ENCODE measurements around the gene BCL2L13. TPM values are rescaled to one million over a fixed set of nuclear protein-coding genes. Genes with fewer than 3 reads are reported as not detected.

The BCL2L13 gene
- total RNA-seq, 1 experiment from 2014 or later = 26.0 TPM

GRCh38 chr22:17629173-17629489 lies 9.4 kb upstream of the BCL2L13 start:
- Histone ChIP-seq H2BK15ac (ENCODE audit: low read depth, low read length) (no peak overlapping the region), H2BK20ac (ENCODE audit: low read depth, low read length, poor library complexity, severe bottlenecking) (no peak overlapping the region), H3K56ac (ENCODE audit: insufficient read length, low read depth, low read length) (no peak overlapping the region), H3K4me2 (ENCODE audit: insufficient read depth, insufficient read length, low read length) (peak overlapping the region; percentile 62), H2AFZ (ENCODE audit: low read length) (no peak overlapping the region), H4K8ac (replicated peaks; ENCODE audit: insufficient read length, low read depth, low read length) (no peak overlapping the region), H2BK5ac (ENCODE audit: insufficient read length, low read length) (no peak overlapping the region), H4K5ac (ENCODE audit: insufficient read length, low read depth, low read length) (no peak overlapping the region), H3K27me3 (ENCODE audit: insufficient read depth, low read length) (no peaks in the 10 kb centered on the region), H3T11ph (ENCODE audit: low read length) (no peak overlapping the region), H3K27ac (ENCODE audit: insufficient read length, low read depth, low read length) (peak overlapping the region; percentile 89), H3K9me3 (ENCODE audit: control insufficient read depth, low read depth, low read length) (no peaks in the 10 kb centered on the region), H2BK120ac (ENCODE audit: low read depth, low read length, poor library complexity, severe bottlenecking) (no peak overlapping the region), H4K91ac (ENCODE audit: insufficient read length, low read depth, low read length) (no peak overlapping the region), H3K79me2 (ENCODE audit: insufficient read depth, low read length) (peaks cover 12% of the 10 kb centered on the region; the same call in 1 of the 2 replicates), H4K20me1 (ENCODE audit: control insufficient read depth, insufficient read depth, insufficient read length) (no peaks in the 10 kb centered on the region), H3K79me1 (ENCODE audit: insufficient read depth, low read depth, low read length, poor library complexity, severe bottlenecking) (peaks cover 8% of the 10 kb centered on the region), H2AK5ac (ENCODE audit: insufficient read length, low read length) (no peak overlapping the region), H3K18ac (ENCODE audit: insufficient read length, low read depth, low read length) (no peak overlapping the region), H3K4ac (ENCODE audit: low read depth, low read length) (no peak overlapping the region), H3K14ac (ENCODE audit: insufficient read depth, low read length) (peak overlapping the region; percentile 85; the same call in 1 of the 2 replicates), H3K9ac (ENCODE audit: extremely low read depth, insufficient read length, low read length) (peak overlapping the region; percentile 95), H3K23ac (ENCODE audit: insufficient read length, low read depth, low read length) (no peak overlapping the region), H3K23me2 (ENCODE audit: insufficient read length, low read depth, low read length, poor library complexity, severe bottlenecking) (no peaks in the 10 kb centered on the region), H3K4me1 (ENCODE audit: insufficient read depth, low read length) (no peaks in the 10 kb centered on the region), H2BK12ac (ENCODE audit: insufficient read length, low read depth, low read length) (no peak overlapping the region)
- peak overlapping the region; percentile 99 to 100 (median 100) for H3K27ac Mint-ChIP-seq
- WGBS (ENCODE audit: extremely low coverage, insufficient read length, low lambda C conversion rate) = no CpG with 5 or more reads among the region's 1 CpG
- H3K36me3 Mint-ChIP-seq (ENCODE audit: insufficient read depth in 1 of 3, low read depth in 3 of 3) = peaks cover 0 to 3% (median 2%) of the 10 kb centered on the region in 3 experiments; a peak in 4 of 7 replicates
- TF ChIP-seq CTCF (conservative IDR thresholded peaks at IDR 0.05) = no peak
- no peak for DNase-seq
- H3K27me3 Mint-ChIP-seq (ENCODE audit: low read depth) = no peaks in the 10 kb centered on the region
- peak overlapping the region; percentile 96 to 98 for H3K4me3 Mint-ChIP-seq
- H3K9me3 Mint-ChIP-seq = no peaks in the 10 kb centered on the region
- 0 out of 4 replicates have a peak, but pooled peaks cover 0 to 3% of the 10 kb centered on the region in 2 experiments for H3K4me1 Mint-ChIP-seq
